GM21515 (cell line): Measurements from ENCODE around the gene QARS1.

Source experiments
- ATAC-seq: cut with Tn5 transposase; IDR thresholded peaks from one replicate; pipeline ENCODE4 v1.9.1; 2021; ENCODE audit not compliant: unreplicated experiment

The QARS1 gene

DNA sequence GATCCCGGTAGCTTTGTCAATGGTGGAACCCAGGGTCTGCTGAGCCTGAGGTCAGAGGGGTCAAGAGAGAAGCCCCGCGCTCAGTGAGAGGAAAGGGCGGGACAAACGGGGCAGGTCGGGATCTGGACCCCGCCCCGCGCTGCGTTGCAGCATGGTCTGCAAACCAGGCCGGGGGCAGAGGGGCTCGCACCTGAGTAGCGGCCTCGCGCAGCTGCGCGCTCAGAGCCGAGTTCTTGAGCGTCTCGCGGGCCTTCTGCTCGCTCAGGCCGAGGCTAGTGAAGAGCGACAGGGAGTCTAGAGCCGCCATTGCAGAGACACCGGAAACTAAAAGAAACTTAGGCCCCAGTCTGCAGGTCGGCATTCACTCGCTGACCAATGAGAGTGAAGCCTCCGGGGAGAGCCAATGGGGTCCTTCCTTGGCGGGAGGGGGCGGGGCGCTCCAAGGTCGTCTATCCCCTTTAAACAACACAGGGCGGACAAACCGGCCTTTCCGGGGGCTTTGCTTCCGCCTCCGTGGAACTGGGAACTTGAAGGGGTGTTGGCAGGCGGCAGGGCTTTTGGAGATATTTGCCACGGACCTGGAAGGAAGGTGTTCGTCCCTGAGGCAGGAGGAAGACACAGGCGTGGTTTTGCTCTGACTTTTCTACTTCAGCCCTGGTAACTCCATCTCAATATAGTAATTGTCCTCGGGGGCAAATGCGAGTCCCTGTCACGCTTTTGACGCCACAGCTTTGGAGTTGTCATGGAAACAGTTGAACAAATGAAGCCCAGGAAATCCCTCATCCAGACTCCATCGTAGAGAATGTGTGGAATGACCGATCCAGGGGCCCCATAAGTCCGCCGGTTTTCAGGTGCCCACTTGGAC, at the start of gene QARS1:
Gene QARS1 (minus strand): TSS at position 331 of the 865 bp plus-strand sequence. CDS start 24 bp downstream, at position 307.
- peak; percentile 86 for ATAC-seq

DNA sequence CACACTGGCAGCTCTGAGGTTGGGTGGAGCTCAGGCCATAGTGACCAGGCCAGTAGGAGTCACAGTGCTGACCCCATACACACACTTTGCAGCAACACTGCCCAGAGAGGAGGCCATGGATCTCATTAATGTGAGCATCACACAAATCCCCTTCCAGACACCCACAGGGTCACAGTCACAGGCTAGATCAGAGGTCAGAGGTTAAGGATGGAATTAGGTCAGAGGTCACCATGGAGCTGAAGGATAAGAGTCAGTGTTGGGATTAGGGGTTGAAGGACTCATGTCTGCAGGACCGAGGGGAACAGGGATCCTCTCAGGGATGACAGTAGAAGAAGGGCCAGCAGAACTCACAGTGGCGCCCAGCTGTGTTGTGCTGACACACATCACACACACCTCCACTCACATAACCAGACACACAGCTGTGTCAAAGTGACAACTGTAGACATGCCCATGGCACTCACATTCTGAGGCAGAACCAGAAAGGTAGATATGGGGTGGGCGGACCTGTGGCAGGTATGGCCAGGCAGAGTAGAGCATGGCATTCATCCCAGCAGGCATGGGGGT, 48.9 kb upstream of the QARS1 start:
- ATAC-seq: no peak

DNA sequence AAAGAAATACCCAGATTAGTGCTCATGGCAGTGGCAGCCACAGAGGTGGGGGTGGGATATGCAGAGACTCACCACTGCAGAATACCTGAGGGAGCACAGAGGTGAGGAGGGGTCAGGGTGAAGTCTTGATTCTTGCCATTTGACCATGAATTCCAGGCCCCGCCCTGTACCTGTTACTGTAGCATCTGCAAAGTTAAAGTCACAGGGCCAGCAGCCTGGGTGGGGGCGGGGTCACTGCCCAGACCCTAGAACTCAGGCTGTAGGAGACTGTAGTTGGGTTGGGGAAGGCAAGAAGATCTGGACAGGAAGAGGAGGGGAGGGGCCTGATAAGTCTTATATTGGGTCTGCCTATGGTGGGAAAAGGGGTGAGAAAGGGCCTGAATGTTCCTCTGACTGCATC, 47.1 kb upstream of the QARS1 start:
- ATAC-seq: no peak

DNA sequence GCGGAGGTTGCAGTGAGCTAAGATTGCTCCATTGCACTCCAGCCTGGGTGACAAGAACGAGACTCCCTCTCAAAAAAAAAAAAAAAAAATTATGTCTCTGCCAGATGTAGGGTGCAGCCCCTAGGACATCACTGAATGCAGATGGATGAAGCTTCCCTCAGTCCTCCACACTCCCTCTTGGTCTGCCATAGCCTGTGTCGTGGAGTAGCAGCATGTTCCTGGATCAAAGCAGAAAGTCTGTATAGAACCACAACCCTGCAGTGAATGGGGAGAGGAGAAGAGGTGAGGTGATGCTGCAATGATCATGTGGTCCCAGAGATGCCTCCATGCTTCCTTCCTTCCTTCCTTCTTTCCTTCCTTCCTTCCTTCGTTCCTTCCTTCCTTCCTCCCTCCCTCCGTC, 43.6 kb upstream of the QARS1 start:
- ATAC-seq: no peak

DNA sequence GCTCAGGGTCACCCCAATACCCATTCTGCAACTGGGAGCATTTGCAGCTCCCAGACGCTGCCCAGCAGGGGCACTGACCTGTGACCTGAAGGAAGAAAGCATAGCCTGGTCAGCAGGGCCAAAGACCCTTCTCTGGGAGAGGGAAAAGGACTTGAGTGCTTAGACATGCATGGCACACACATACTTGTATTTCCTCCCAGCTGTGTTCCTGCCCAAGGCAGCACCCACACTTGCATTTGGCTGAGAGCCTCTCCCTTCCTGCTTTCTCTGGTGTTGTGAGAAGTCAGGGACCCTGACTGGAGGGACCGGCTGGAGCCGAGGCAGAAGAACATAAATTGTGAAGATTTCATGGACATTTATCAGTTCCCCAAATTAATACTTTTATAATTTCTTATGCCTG, 35.5 kb upstream of the QARS1 start:
- no peak for ATAC-seq

DNA sequence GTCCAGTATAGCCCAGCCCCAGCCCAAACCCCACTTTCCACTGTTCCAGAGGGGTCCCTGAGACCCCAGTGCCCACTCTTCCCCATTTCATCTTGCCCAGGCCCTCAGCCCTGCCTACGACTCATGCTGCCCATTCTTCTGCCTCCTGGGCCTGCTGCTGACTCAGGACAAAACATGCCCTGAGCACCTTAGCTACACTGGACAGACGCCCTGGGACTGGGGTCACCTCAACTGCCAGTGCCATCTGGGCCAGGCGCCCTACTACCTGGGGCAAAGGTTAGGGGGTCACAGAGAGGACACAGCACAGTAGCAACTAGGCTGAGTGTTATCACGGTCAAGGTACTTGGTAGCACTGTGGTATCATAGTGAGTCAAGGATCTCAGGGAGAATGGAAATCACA, 30.9 kb upstream of the QARS1 start:
- no peak for ATAC-seq

DNA sequence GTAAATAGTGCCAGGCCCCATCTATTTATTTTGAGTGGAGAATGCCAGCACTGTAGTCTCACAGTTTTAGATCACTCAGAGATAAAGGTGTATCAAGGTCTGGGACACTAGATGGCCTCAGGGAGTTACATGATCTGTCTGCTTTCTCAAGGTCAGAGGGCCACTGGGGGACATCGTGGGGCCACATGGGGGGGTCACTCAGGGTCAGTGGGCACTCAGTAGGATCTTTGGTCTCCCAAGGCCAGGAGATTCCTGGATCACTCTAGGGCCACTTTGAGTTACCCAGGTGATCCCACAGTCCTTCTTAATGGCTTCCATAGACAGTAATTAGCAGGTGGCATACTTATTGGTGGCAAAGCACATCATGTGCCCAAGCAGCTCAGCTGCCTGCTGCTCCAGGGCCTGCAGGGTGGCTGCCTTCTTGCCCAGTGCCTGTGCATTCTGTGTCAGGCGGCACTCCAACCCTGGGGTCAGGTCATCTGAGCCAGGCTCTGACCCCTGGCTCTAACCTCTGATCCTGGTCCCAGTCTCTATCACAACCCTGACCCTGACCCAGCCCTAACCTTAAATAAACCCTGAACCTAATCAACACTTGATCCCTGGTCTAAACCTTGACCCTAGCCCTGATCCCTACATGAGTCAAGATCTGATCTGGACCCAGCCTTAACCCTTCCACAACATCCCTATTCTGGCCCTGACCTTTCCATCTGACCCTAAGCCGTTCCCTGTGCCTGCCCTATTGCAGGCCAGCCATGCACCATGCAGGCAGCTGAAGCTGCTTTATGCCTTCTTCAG, 30.1 kb upstream of the QARS1 start:
- ATAC-seq: no peak

DNA sequence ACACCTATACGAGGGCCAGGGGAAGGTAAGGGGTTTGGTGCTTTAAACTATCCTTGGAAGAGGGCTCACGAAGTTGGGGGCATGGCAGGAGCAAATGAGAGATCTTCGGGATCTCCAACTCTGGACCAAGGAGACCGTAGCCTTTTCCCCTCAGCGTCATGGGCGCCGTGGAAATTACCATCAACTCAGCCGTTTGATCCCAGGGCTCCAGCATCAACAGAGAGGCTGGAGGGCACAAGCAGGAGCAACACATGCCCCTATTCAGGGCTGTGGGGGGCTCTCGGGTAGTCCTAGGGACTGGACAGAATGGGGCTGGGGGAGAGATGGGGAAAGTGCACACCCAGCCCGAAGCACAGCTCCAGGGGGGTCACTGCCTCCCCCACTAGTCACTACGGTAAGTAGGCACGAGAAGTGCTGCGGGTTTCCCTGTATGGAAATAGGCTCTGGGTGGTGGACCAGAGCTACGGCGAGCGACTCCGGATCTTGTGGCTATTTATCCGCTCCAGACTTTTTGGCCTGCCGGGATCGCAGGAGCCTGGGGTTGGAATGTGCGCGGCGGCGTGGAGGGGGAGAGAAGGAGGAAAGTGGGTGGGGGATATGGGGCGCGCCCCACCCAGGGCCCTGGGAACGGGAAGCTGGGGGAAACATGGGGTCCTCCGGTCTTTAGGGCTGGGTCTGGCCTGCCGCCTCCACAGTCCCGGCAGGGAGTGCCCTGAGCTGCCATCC, 28.8 kb upstream of the QARS1 start:
- ATAC-seq: no peak

DNA sequence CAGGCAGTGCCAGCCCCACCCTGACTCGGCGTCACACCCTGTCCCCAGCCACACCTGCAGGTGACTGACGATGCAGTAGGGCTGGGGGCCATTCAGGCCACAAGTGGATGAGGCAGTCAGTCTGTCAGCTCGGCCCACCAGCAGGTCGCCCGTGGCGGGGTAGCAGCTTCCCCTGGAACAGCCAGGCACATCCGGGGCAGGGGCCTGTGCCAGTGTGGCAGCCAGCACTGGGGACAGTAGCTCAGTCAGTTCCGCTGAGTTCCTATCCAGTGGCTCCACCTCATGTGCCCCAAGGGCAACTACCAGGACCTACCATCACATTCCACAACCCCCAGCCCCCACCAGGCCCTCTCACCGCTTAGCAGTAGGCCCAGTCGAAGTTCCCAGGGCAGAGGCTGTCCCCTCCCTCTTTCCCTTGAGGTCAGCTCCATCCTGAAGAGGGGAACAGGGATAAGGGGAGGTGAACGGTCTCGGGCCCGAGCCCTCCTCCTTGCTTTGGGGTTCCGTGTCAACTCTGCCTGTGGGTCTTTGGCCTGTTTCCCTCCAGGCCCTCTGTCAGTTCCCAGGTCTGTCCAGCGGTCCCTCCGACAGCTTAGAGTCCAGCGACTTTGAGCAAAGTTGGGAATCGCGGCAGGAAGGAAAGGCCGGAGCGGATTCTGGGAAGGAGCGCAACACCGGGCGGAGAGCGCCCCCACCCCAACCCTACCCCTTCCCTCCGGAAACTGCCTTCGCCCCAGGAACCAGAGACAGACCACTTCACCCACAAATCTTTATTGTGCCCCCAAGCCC, 28.1 kb upstream of the QARS1 start, which contains the start of gene LAMB2:
Gene LAMB2 (minus strand): TSS at position 614 of the 789 bp plus-strand sequence. CDS start 183 bp downstream, at position 431.
- no peak for ATAC-seq

DNA sequence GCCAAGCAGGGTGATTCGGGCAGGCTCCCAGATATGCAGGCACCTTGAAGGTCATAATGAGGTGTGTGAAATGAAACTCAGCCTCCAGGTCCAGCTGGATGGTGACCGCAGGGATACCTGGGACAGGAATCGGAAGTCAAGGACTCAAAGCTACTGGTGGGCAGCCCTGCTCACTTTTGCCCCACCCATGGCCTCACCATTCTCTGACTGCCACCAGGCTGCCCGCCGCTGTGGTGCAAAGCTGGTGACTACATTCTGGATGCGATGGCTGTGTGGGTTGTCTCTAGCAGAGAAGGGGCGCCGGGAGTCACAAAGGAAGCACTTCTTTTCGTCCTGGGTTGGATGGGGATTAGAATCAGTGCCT, 27.5 kb upstream of the QARS1 start:
- no peak for ATAC-seq

DNA sequence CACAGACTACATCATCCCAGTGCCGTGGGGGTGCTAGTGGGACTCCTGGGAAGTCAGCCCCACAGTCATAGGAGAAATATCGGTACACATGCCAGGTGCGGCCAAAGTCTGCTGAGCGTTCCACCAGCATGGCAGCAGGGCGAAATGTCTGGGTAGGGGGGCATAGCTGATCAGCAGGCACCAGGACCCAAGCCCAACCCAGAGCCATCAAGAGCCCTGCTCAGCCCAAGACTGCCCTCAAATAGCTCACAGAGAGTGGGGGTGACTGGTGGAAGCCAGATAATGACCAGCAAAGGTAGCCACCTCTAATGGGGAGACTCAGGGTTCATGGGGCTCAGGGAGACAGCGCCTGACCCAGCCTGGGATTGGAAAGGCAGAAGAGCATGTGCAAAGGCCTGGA, 27.0 kb upstream of the QARS1 start:
- ATAC-seq: no peak

DNA sequence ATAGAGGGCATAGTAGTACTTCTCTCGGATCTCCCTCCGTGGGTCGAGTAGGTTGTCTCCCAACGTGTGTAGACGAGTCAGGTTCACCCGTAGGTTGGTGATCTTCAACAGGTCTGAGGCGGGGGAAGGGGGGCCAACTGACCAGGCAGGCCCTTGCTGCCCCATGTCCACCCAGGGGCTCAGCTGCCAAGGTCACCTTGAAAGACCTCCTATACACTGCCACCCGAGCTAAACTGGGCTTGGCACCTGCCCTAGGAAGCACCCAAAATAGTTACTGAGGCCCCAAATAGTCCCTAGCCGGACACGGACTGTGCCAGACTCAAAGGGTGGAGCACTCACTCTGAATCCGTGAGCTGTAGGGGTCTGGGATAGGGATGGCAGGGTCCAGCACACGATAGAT, 26.5 kb upstream of the QARS1 start:
- ATAC-seq: no peak

DNA sequence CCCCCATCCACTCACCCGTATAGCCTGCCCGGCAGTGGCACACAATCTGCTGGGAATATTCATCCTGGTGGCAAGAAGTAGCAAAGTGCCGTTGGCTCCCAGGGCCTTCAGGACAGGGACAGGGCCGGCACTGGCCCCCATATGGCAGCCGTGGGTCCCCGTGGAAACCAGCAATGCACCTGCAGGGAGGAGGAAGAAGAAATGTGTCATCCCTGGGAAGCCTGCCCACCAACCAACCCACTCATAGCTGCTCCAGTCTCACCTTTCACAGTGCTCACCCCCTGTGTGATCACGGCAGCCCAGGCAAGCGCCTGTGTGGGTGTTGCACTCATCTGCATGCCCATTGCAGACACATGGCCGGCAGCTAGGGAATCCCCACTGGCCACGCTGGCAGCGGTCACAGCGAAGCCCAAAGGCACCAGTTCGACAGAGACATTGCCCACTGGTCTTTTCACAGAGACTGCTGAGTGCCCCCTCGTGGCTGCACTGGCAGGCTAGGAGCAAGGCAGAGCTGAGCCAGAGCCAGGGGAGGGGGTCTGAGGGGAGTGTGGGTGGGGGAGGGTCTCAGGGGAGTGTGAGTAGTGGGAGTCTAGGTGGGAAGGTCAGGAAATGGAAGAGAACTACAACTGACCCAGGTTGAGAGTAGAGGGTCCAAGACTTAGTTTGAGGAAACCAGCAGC, 20.6 kb upstream of the QARS1 start:
- no peak for ATAC-seq

DNA sequence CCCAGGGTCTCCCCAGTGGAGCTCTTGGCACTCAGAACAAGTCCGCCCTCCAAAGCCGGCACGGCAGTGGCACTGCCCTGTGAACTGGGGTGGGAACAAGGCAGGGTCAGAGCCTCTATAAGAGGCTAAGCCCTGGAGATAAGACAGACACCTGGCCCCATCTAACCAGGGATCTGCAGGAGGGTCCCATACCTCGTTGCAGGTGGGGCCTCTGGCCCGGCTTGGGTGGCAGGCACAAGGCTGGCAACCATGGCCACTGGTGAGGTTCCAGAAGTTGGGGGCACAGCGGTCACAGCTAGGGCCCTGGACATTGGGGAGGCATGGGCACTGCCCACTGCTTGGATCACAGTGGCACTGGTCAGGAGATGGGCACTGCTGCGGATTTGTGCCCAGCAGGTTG, 19.6 kb upstream of the QARS1 start:
- no peak for ATAC-seq

DNA sequence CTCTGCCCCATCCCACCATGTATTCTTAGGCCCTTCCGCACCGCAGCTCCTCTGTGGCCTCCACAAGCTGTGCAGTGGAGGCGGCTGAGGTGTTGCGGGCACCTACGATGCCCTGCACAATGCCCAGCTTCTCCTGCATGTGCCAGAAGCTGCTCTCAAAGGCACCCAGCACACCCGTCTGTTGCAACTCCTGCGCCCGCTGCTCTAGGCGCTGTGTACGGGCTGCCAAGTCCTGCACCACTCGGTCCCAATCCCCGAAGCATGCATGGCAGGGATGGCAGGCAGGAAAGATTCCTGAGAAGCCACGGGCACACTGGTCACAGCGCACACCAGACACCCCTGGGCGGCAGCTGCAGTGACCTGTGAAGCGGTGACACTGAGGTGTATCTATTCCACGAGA, 19.1 kb upstream of the QARS1 start:
- ATAC-seq: no peak

DNA sequence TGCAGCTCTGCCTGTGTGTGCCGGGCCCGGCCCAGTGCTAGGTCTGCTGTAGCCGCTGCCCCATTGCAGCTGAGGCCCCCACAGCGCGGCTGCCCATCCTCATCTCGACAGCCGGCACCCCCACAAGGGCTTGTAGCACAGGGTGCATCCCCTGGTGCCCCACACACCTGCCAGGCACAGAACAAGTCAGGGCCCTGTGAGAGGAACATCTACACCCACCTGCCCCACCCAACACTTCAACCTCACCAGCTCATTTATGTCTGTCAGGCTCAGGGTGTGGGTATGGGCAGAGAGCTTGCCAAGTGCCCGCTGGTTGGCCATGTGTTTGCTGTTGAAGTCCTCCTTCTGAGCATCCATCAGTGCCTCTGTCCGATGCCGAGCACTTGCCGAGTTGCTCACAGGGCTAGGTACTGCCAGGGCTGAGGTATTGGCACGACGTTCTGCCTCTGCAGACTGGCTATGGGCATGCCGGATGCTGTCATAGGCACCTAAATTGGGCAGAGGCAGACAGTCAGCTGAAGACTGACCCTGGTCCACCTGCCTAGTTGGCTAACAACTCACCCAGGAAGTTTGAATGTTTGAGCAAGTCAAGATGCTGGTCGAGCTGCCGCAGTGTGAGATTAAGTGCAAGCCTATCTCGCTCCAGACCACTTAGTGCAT, 18.5 kb upstream of the QARS1 start:
- ATAC-seq: no peak

DNA sequence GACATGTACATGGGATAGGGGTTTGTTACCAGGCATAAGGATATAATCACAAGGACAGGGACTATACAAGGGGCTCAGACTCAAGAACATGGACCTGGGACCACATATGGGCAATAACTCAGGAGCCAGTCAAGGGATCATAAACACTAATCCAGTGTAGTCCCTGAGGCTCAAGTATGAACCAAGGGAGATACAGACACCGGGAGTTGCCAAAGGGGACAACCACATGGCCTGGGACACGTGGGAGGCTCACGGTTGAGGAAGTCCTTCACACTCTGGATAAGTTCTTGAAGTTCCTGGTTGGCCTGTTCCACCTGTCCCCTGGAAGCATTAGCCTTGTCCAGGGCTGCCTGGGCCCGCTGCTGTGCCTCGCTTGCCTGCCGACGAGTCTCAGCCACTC, 17.9 kb upstream of the QARS1 start:
- no peak for ATAC-seq

DNA sequence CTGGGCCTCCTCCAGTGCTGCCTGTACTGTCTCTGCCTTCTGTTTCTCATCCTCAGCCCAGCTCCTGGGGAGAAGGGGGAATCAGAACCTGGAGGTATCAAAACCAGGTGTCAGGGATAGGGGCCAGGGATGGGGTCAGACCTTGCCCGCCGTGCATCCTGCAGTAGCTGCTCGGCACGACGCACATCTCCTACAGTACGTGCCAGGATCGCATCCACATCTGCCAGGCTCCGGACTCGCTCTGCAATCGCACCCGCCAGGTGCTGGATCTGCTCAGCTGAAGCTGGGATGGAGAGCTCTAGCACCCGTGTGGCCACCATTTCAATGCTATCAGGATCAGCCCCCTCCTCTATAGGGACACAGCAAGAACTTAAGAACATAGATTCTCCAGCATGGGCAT, 17.5 kb upstream of the QARS1 start:
- ATAC-seq: no peak

DNA sequence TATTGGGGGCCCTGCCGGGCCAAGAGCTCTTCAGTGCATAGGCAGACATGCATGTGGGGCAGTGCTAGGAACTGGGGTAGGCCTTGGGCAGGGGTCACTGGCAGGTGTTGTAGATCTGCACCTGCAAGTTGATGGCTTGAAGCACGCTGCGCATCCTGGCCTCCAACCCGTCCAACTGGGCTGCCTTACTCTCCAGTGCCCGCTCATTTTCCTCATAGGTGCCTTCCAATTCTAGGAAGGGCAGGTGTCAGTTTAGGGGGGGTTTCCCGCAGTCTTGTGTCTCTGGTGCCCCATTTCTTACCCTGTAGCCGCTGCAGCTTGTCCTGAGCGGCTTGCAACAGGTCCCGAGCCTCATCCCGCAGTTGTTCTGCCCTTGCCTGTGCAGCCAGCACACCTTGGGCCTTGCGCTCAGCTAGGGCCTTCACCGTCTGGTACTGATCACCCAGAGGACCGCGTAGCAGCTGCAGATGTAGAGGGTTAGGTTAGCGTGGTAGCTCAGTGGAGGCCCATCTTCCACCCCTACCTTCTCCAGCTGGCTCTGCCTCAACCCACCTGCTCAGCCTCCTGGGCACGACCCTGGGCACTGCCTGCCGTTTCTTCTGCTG, 16.7 kb upstream of the QARS1 start:
- no peak for ATAC-seq
